MM.1S (cell line): ENCODE data around the gene LRRC28.

Source experiments
- CTCF ChIP-seq: fragments of 300-600 bp; sonication (generic); IDR thresholded peaks from 2 replicates; pipeline ENCODE4 v1.5.1; 2016; ENCODE audit warnings: antibody characterized with exemption, low read length, mixed read lengths
- EZH2 ChIP-seq: fragments of 300-600 bp; sonication (generic); optimal IDR thresholded peaks from 2 replicates; pipeline ENCODE3; 2017; ENCODE audit warnings: low read depth, mild to moderate bottlenecking, antibody characterized with exemption, low read length, mixed read lengths

- TF ChIP-seq CTCF: no peak
- TF ChIP-seq EZH2: no peak
Measured at GRCh38 chr15:99295840-99296239, 44.6 kb downstream of the LRRC28 start.
